Measurements from ENCODE around the gene MAP1LC3A.

GRCh38 chr20:34535857-34536256 is 22.7 kb upstream of the MAP1LC3A start:
- TF ChIP-seq, protein P1, sequence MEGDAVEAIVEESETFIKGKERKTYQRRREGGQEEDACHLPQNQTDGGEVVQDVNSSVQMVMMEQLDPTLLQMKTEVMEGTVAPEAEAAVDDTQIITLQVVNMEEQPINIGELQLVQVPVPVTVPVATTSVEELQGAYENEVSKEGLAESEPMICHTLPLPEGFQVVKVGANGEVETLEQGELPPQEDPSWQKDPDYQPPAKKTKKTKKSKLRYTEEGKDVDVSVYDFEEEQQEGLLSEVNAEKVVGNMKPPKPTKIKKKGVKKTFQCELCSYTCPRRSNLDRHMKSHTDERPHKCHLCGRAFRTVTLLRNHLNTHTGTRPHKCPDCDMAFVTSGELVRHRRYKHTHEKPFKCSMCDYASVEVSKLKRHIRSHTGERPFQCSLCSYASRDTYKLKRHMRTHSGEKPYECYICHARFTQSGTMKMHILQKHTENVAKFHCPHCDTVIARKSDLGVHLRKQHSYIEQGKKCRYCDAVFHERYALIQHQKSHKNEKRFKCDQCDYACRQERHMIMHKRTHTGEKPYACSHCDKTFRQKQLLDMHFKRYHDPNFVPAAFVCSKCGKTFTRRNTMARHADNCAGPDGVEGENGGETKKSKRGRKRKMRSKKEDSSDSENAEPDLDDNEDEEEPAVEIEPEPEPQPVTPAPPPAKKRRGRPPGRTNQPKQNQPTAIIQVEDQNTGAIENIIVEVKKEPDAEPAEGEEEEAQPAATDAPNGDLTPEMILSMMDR (conservative IDR thresholded peaks at IDR 0.05; ENCODE audit: low read length), result no peak
- no peak for TF ChIP-seq EZH2phosphoT487 (IDR thresholded peaks at IDR 0.05; ENCODE audit: borderline replicate concordance, low read depth, low read length)
